Right renal cortex interstitium (tissue), 3 donors: Measurements from ENCODE around the gene AGBL1. TPM values are rescaled to one million over a fixed set of nuclear protein-coding genes. Genes with fewer than 3 reads are reported as not detected.

Experiments
- DNase-seq, 3 donors: peaks; one replicate each; pipeline ENCODE4 v3.0.0-alpha.2; 2013; ENCODE audit warnings: low read depth in 3 of 3, low spot score in 2 of 3
- polyA plus RNA-seq, 3 donors: library from polyadenylated mRNA; unstranded; fragments of 120-200 nt; gene quantifications; one replicate each; pipeline ENCODE4 v1.2.1, GENCODE V29; 2013; ENCODE audit not compliant: insufficient read length in 3 of 3

The AGBL1 gene
- polyA plus RNA-seq, 3 donors: 0.08 to 0.10 (median 0.08) TPM

- DNase-seq: no peak
Observed at GRCh38 chr15:86894269-86894668, 814.6 kb downstream of the AGBL1 start.

GRCh38 chr15:86903642-86904421, 824.2 kb downstream of the AGBL1 start:
- no peak for DNase-seq

GRCh38 chr15:86905625-86906256, 826.1 kb downstream of the AGBL1 start:
- no peak for DNase-seq

GRCh38 chr15:86906376-86906775, 826.7 kb downstream of the AGBL1 start:
- DNase-seq: no peak

GRCh38 chr15:86911022-86911421, 831.4 kb downstream of the AGBL1 start:
- no peak for DNase-seq

GRCh38 chr15:86912661-86913060, 833.0 kb downstream of the AGBL1 start:
- DNase-seq: no peak

GRCh38 chr15:86915811-86916331, 836.2 kb downstream of the AGBL1 start:
- DNase-seq: peak; percentile 19 to 45 (median 43)

- DNase-seq: no peak
Observed at GRCh38 chr15:86916671-86917360, 837.1 kb downstream of the AGBL1 start.

GRCh38 chr15:86917361-86917671, 837.6 kb downstream of the AGBL1 start:
- no peak for DNase-seq

GRCh38 chr15:86919581-86919980, 839.9 kb downstream of the AGBL1 start:
- no peak for DNase-seq

GRCh38 chr15:86929461-86929860, 849.8 kb downstream of the AGBL1 start:
- no peak for DNase-seq

GRCh38 chr15:86932456-86932855, 852.8 kb downstream of the AGBL1 start:
- DNase-seq: no peak

- no peak for DNase-seq
Observed at GRCh38 chr15:86935841-86936240, 856.2 kb downstream of the AGBL1 start.

GRCh38 chr15:86942285-86942684, 862.6 kb downstream of the AGBL1 start:
- DNase-seq: no peak

- DNase-seq: no peak
Observed at GRCh38 chr15:86948719-86949118, 869.0 kb downstream of the AGBL1 start.

GRCh38 chr15:86959254-86959653, 879.6 kb downstream of the AGBL1 start:
- DNase-seq: no peak

- no peak for DNase-seq
Observed at GRCh38 chr15:86961669-86962068, 882.0 kb downstream of the AGBL1 start.

GRCh38 chr15:86964271-86964670, 884.6 kb downstream of the AGBL1 start:
- no peak for DNase-seq

- no peak for DNase-seq
Observed at GRCh38 chr15:86968244-86968643, 888.6 kb downstream of the AGBL1 start.

- no peak for DNase-seq
Observed at GRCh38 chr15:86969364-86969763, 889.7 kb downstream of the AGBL1 start.

GRCh38 chr15:86973284-86973844, 893.7 kb downstream of the AGBL1 start:
- DNase-seq: no peak
